Loucy (cell line): ENCODE data around the gene AQP12A.

Experiments
- H2AFZ ChIP-seq: fragments of 200-600 bp; sonication (generic); 2 replicates; pipeline ENCODE4 v1.6.0; 2016; ENCODE audit warnings: antibody characterized with exemption, mild to moderate bottlenecking, low read length, moderate library complexity
- H3F3A ChIP-seq: fragments of 200-600 bp; 2 replicates; pipeline ENCODE4 v1.6.0; 2016; ENCODE audit warnings: antibody characterized with exemption, low read depth, mild to moderate bottlenecking
- H3K27me3 ChIP-seq: fragments of 200-600 bp; sonication (generic); 2 replicates; pipeline ENCODE4 v1.6.1; 2014; ENCODE audit warnings: low read length, mild to moderate bottlenecking; ENCODE audit not compliant: insufficient read depth, poor library complexity, severe bottlenecking
- H3K36me3 ChIP-seq: fragments of 200-600 bp; sonication (generic); 2 replicates; pipeline ENCODE4 v1.6.1; 2016; ENCODE audit warnings: low read length; ENCODE audit not compliant: insufficient read depth
- H3K4me1 ChIP-seq: fragments of 200-600 bp; sonication (generic); 2 replicates; pipeline ENCODE4 v1.5.1; 2014; ENCODE audit warnings: low read length, mild to moderate bottlenecking; ENCODE audit not compliant: insufficient read depth, poor library complexity, severe bottlenecking
- H3K4me2 ChIP-seq: fragments of 200-600 bp; sonication (generic); 2 replicates; pipeline ENCODE4 v1.6.0; 2014; ENCODE audit warnings: antibody characterized with exemption, low read length, low read depth, mild to moderate bottlenecking; ENCODE audit not compliant: poor library complexity, severe bottlenecking
- H3K4me3 ChIP-seq: fragments of 200-600 bp; sonication (generic); 2 replicates; pipeline ENCODE4 v1.5.1; 2014; ENCODE audit warnings: low read length, mild to moderate bottlenecking, mixed read lengths; ENCODE audit not compliant: poor library complexity, severe bottlenecking
- H3K79me2 ChIP-seq: fragments of 200-600 bp; sonication (generic); 2 replicates; pipeline ENCODE4 v1.6.1; 2014; ENCODE audit warnings: low read length; ENCODE audit not compliant: insufficient read depth
- H3K9ac ChIP-seq: fragments of 200-600 bp; sonication (generic); 2 replicates; pipeline ENCODE4 v1.6.0; 2014; ENCODE audit warnings: mild to moderate bottlenecking, low read depth, low read length, moderate library complexity; ENCODE audit not compliant: poor library complexity, severe bottlenecking
- H3K9me2 ChIP-seq: fragments of 200-600 bp; sonication (generic); replicated peaks from 2 replicates; pipeline ENCODE4 v1.6.1; 2016; ENCODE audit warnings: low read depth, low read length, mixed read lengths
- H3K9me3 ChIP-seq: fragments of 200-600 bp; sonication (generic); 2 replicates; pipeline ENCODE4 v1.6.1; 2014; ENCODE audit warnings: mild to moderate bottlenecking, antibody characterized with exemption, low read length, low read depth; ENCODE audit not compliant: insufficient read depth
- H4K20me1 ChIP-seq: fragments of 200-600 bp; sonication (generic); 2 replicates; pipeline ENCODE4 v1.6.0; 2014; ENCODE audit warnings: antibody characterized with exemption, low read length, mild to moderate bottlenecking; ENCODE audit not compliant: insufficient read depth, poor library complexity, severe bottlenecking
- EZH2phosphoT487 ChIP-seq: fragments of 200-600 bp; IDR thresholded peaks from 2 replicates; pipeline ENCODE4 v1.6.1; 2018; ENCODE audit warnings: antibody characterized with exemption, mild to moderate bottlenecking, moderate library complexity, borderline replicate concordance
- TF ChIP-seq, protein P1 (sequence below): fragments of 200-600 bp; sonication (generic); conservative IDR thresholded peaks from 2 replicates; pipeline ENCODE4 v1.5.1; 2014; ENCODE audit warnings: mild to moderate bottlenecking, antibody characterized with exemption, low read length

Gene AQP12A

DNA sequence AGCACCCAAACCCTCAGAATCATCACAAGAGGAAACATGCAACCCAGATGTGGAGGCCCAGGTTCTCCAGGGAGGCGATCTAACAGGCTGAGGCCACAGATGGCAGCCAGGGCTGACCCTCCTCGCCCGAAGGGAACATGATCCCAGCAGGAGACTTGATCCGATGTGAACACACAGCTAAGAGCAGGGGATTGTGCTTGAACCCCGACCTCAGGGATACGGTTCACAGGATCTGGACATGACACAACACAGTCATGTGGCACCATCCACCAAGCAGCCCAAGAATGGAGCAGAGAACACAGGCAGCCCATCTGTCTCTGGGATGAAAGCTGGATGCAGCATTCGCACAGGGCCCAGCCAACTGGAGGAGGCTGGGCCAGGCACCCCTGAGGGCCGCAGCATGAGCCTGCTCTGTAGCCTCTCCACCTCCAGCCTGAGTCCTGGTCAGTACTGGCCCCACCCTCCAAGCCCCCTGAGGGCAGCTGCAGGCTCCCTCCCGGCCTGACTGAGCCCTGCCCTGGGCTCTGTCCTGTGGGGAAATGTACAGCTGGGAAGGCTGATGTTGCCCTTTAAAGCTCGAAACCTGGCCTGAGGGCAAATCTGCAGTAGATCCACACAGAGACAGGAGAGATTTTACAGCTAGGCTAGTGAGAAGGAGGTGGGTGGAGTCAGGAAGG, 39.0 kb downstream of the AQP12A start:
- TF ChIP-seq, protein P1, sequence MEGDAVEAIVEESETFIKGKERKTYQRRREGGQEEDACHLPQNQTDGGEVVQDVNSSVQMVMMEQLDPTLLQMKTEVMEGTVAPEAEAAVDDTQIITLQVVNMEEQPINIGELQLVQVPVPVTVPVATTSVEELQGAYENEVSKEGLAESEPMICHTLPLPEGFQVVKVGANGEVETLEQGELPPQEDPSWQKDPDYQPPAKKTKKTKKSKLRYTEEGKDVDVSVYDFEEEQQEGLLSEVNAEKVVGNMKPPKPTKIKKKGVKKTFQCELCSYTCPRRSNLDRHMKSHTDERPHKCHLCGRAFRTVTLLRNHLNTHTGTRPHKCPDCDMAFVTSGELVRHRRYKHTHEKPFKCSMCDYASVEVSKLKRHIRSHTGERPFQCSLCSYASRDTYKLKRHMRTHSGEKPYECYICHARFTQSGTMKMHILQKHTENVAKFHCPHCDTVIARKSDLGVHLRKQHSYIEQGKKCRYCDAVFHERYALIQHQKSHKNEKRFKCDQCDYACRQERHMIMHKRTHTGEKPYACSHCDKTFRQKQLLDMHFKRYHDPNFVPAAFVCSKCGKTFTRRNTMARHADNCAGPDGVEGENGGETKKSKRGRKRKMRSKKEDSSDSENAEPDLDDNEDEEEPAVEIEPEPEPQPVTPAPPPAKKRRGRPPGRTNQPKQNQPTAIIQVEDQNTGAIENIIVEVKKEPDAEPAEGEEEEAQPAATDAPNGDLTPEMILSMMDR: no peak
- no peak for TF ChIP-seq EZH2phosphoT487
- Histone ChIP-seq H2AFZ (no peak overlapping the region), H3K36me3 (no peaks in the 10 kb centered on the region)

DNA sequence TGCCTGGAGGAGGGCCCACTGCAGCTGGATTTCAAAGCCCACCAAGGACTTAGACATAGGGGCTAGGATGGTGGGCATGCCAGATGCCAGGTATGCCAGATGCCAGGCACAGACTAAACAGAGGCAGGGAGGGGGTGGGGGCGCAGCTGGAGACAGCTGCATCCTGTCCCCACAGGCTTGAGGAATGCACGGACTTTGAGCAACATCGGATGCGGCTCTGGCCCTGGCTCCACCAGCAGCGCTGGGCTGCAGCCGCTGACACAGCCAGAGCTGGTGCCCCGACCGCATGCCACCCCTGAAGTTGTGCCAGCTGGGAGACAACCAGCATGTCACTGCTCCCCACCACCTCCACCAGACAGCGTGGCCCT, 39.5 kb downstream of the AQP12A start:
- Histone ChIP-seq H3K9me2 (no peaks in the 10 kb centered on the region), H3K36me3 (no peaks in the 10 kb centered on the region), H3K9ac (no peak overlapping the region), H3K9me3 (no peaks in the 10 kb centered on the region), H3K79me2 (no peaks in the 10 kb centered on the region), H3K27me3 (no peaks in the 10 kb centered on the region), H3F3A (no peaks in the 10 kb centered on the region), H3K4me1 (no peaks in the 10 kb centered on the region), H3K4me3 (no peak overlapping the region), H4K20me1 (no peaks in the 10 kb centered on the region), H2AFZ (no peak overlapping the region), H3K4me2 (no peak overlapping the region)
- TF ChIP-seq, protein P1: no peak
- TF ChIP-seq EZH2phosphoT487: no peak

More for the DNA sequence above, 39.0 kb downstream of the AQP12A start:
- Histone ChIP-seq H3K79me2 (no peaks in the 10 kb centered on the region), H3K9me2 (no peaks in the 10 kb centered on the region), H3F3A (no peaks in the 10 kb centered on the region), H4K20me1 (no peaks in the 10 kb centered on the region), H3K4me2 (no peak overlapping the region), H3K4me3 (no peak overlapping the region), H3K9me3 (no peaks in the 10 kb centered on the region), H3K4me1 (no peaks in the 10 kb centered on the region), H3K9ac (no peak overlapping the region), H3K27me3 (no peaks in the 10 kb centered on the region)

DNA sequence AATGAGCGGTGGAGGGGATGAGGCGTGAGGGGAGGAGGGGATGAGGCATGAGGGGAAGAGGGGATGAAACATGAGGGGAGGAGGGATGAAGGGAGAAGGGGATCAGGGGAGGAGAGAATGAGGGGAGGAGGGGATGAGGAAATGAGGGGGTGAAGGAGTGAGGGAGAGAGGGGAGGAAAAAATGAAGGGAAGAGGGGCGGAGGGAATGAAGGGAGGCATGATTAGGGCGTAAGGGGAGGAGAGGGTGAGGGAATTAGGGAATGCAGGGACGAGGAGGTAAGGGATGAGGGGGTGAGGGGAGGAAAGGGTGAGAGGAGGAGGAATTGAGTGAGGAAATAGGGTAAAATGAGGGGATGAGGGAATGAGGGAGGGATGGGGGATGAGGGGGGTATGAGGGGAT, 40.5 kb downstream of the AQP12A start:
- Histone ChIP-seq H3K27me3 (no peaks in the 10 kb centered on the region), H3K9me2 (no peaks in the 10 kb centered on the region), H4K20me1 (no peaks in the 10 kb centered on the region), H3K79me2 (no peaks in the 10 kb centered on the region), H3K4me3 (no peak overlapping the region), H3F3A (no peaks in the 10 kb centered on the region), H2AFZ (no peak overlapping the region), H3K36me3 (no peaks in the 10 kb centered on the region), H3K9me3 (no peaks in the 10 kb centered on the region), H3K4me2 (no peak overlapping the region), H3K4me1 (no peaks in the 10 kb centered on the region), H3K9ac (no peak overlapping the region)
- no peak for TF ChIP-seq EZH2phosphoT487
- TF ChIP-seq, protein P1: no peak
